Fibroblast of lung (primary cell): ENCODE data around the gene NKAIN2. TPM values are rescaled to one million over a fixed set of nuclear protein-coding genes. Genes with fewer than 3 reads are reported as not detected.
"Not testable (repeated sequence)": the region's sequence is repeated elsewhere in the genome, so short reads cannot be mapped to it uniquely, and the experiment has no call there.

ENCODE experiments used
- DNase-seq, 2 donors: peaks; one replicate each; pipeline versions ENCODE4 v3.0.0 to v3.0.0-alpha.2; 2010; ENCODE audit warnings: low read depth in 2 of 2
- H2AFZ ChIP-seq: 2 replicates; pipeline ENCODE4 v1.5.1; 2012; ENCODE audit warnings: low read length, control low read depth, inconsistent platforms
- H3K27ac ChIP-seq: 2 replicates; pipeline ENCODE4 v1.5.1; 2011; ENCODE audit warnings: low read length, control low read depth; ENCODE audit not compliant: insufficient read depth
- H3K27me3 ChIP-seq: 2 replicates; pipeline ENCODE4 v1.5.1; 2011; ENCODE audit warnings: mild to moderate bottlenecking, low read length; ENCODE audit not compliant: control insufficient read depth, insufficient read depth
- H3K36me3 ChIP-seq: 2 replicates; pipeline ENCODE4 v1.5.1; 2011; ENCODE audit warnings: low read length; ENCODE audit not compliant: control insufficient read depth, insufficient read depth
- H3K4me1 ChIP-seq: 2 replicates; pipeline ENCODE4 v1.5.1; 2011; ENCODE audit warnings: low read length; ENCODE audit not compliant: control insufficient read depth, insufficient read depth; ENCODE audit errors: extremely low read depth
- H3K4me2 ChIP-seq: 2 replicates; pipeline ENCODE4 v1.5.1; 2011; ENCODE audit warnings: low read length, control low read depth; ENCODE audit not compliant: insufficient read depth; ENCODE audit errors: extremely low read depth
- H3K4me3 ChIP-seq, 4 experiments: fragments of 200-600 bp in 1 of 4; sonication (generic) in 1 of 4; replicated peaks in 1 of 4; 2 replicates each; pipeline ENCODE4 v1.5.1; 2011 to 2016; ENCODE audit warnings: low read length in 4 of 4, low read depth in 3 of 4, mild to moderate bottlenecking in 3 of 4, control low read depth in 2 of 4, inconsistent platforms in 1 of 4, mixed read lengths in 1 of 4; ENCODE audit not compliant: insufficient read depth in 1 of 4; ENCODE audit errors: control extremely low read depth in 1 of 4
- H3K79me2 ChIP-seq: 2 replicates; pipeline ENCODE4 v1.5.1; 2012; ENCODE audit warnings: mild to moderate bottlenecking, low read length, inconsistent platforms; ENCODE audit not compliant: control insufficient read depth, insufficient read depth
- H3K9ac ChIP-seq: 2 replicates; pipeline ENCODE4 v1.5.1; 2011; ENCODE audit warnings: mild to moderate bottlenecking, low read length, control low read depth; ENCODE audit not compliant: insufficient read depth
- H3K9me3 ChIP-seq: 2 replicates; pipeline ENCODE4 v1.5.1; 2012; ENCODE audit warnings: low read depth, low read length; ENCODE audit not compliant: control insufficient read depth, insufficient read depth
- H4K20me1 ChIP-seq: 2 replicates; pipeline ENCODE4 v1.5.1; 2011; ENCODE audit warnings: low read length; ENCODE audit not compliant: control insufficient read depth, insufficient read depth; ENCODE audit errors: extremely low read depth
- CTCF ChIP-seq, 2 donors: IDR thresholded peaks in 1 of 2; conservative IDR thresholded peaks in 1 of 2; 1 replicate in 1 of 2; 2 replicates in 1 of 2; pipeline ENCODE4 v1.5.1; 2011 to 2012; ENCODE audit warnings: low read length in 2 of 2, control low read depth in 1 of 2, inconsistent platforms in 1 of 2, low read depth in 1 of 2, mild to moderate bottlenecking in 1 of 2
- EZH2 ChIP-seq: IDR thresholded peaks from 2 replicates; pipeline ENCODE4 v1.5.1; 2012; ENCODE audit warnings: low read length, control low read depth, mild to moderate bottlenecking; ENCODE audit errors: missing control alignments
- polyA plus RNA-seq, 2 donors: library from polyadenylated mRNA; depleted of rRNA in 1 of 2; stranded (reverse) in 1 of 2; unstranded in 1 of 2; fragments of >200 nt; gene quantifications; 2 replicates each; pipeline ENCODE4 v1.2.1, GENCODE V29; 2011 to 2012; ENCODE audit warnings: missing spikeins in 1 of 2
- total RNA-seq: library from RNA; depleted of rRNA; stranded (reverse); fragments of >200 nt; gene quantifications from 2 replicates; pipeline ENCODE4 v1.2.1, GENCODE V29; 2014

Gene NKAIN2
- total and polyA plus RNA-seq, 2 donors (not counting 1 experiment from before 2014, with no cell fraction given) = not detected

GRCh38 chr6:124163676-124164075 lies 360.0 kb downstream of the NKAIN2 start:
- Histone ChIP-seq H3K27ac (no peak overlapping the region), H2AFZ (no peak overlapping the region), H3K9ac (no peak overlapping the region), H4K20me1 (no peaks in the 10 kb centered on the region), H3K36me3 (no peaks in the 10 kb centered on the region), H3K79me2 (no peaks in the 10 kb centered on the region), H3K4me3 (no peak overlapping the region), H3K27me3 (no peaks in the 10 kb centered on the region), H3K4me2 (no peak overlapping the region), H3K4me1 (no peaks in the 10 kb centered on the region), H3K9me3 (no peaks in the 10 kb centered on the region)
- TF ChIP-seq CTCF (conservative IDR thresholded peaks at IDR 0.05 in 1 of 2, IDR thresholded peaks at IDR 0.05 in 1 of 2; ENCODE audit: low read depth in 1 of 2, low read length in 2 of 2) = no peak
- TF ChIP-seq EZH2 = no peak
- no peak for DNase-seq

GRCh38 chr6:124164343-124164742 lies 360.7 kb downstream of the NKAIN2 start:
- no peak overlapping the region for H3K9ac ChIP-seq
- H2AFZ ChIP-seq = no peak overlapping the region
- H4K20me1 ChIP-seq = no peaks in the 10 kb centered on the region
- peak in 1 of 2 donors; percentile 38 for DNase-seq
- H3K4me1 ChIP-seq = no peaks in the 10 kb centered on the region
- no peaks in the 10 kb centered on the region for H3K9me3 ChIP-seq
- no peaks in the 10 kb centered on the region for H3K27me3 ChIP-seq
- H3K79me2 ChIP-seq = no peaks in the 10 kb centered on the region
- H3K4me3 ChIP-seq = peak overlapping the region in 1 of 4 experiments; percentile 18
- H3K4me2 ChIP-seq = no peak overlapping the region
- TF ChIP-seq EZH2 (no peak), CTCF (conservative IDR thresholded peaks at IDR 0.05 in 1 of 2, IDR thresholded peaks at IDR 0.05 in 1 of 2; ENCODE audit: low read depth in 1 of 2, low read length in 2 of 2) (no peak)
- H3K36me3 ChIP-seq = no peaks in the 10 kb centered on the region
- no peak overlapping the region for H3K27ac ChIP-seq

GRCh38 chr6:124167249-124167648 lies 363.6 kb downstream of the NKAIN2 start:
- not testable (repeated sequence) for H3K4me1 ChIP-seq, H3K27me3 ChIP-seq, H4K20me1 ChIP-seq, H2AFZ ChIP-seq, H3K27ac ChIP-seq, H3K4me3 ChIP-seq, H3K79me2 ChIP-seq, H3K9me3 ChIP-seq, H3K36me3 ChIP-seq, H3K9ac ChIP-seq, H3K4me2 ChIP-seq, DNase-seq
